SK-N-MC (cell line): ENCODE measurements around the gene IGLON5.

Experiments
- EZH2 ChIP-seq: fragments of 200-600 bp; sonication (generic); IDR thresholded peaks from one replicate; pipeline ENCODE4 v1.6.1; 2017; ENCODE audit warnings: antibody characterized with exemption
- POLR2AphosphoS5 ChIP-seq: IDR thresholded peaks from 2 replicates; pipeline ENCODE4 v1.6.1; 2012; ENCODE audit warnings: mild to moderate bottlenecking, low read depth, low read length, borderline replicate concordance

- TF ChIP-seq EZH2: no peak
- TF ChIP-seq POLR2AphosphoS5: no peak
These were observed 6.0 kb upstream of the IGLON5 start for GRCh38 chr19:51305479-51305878.
